A549 (cell line): ENCODE measurements around the gene FAN1. TPM values are rescaled to one million over a fixed set of nuclear protein-coding genes. Genes with fewer than 3 reads are reported as not detected.

ENCODE experiments used
- ATAC-seq, 2 experiments: fragments of 200-7000 bp in 1 of 2; fragments of >200 bp in 1 of 2; cut with Nextera tagmentation in 1 of 2; cut with Tn5 transposase in 1 of 2; 3 replicates each; pipeline versions ENCODE4 v1.8.0 to v1.9.1; 2018 to 2020; ENCODE audit warnings: mild to moderate bottlenecking in 1 of 2, moderate library complexity in 1 of 2
- CTCF ChIA-PET: fragments of 300-600 bp; sonication (Branson Sonifier 250); formaldehyde crosslinking; extraction: SDS; loops from one replicate; lab custom pipeline; 2021; ENCODE audit warnings: antibody characterized with exemption, inconsistent platforms; lab: Yijun Ruan, JAX
- POLR2A ChIA-PET: fragments of 350-600 bp; formaldehyde crosslinking; extraction: SDS; loops from one replicate; lab custom pipeline; 2021; ENCODE audit warnings: antibody characterized with exemption, inconsistent platforms; lab: Yijun Ruan, JAX
- DNase-seq, 2 experiments: peaks; one replicate each; pipeline versions ENCODE4 v3.0.0 to v3.0.0-alpha.2; 2011 to 2016; ENCODE audit warnings: low read depth in 1 of 2, low spot score in 1 of 2
- FAIRE-seq: peaks from 2 replicates; lab custom pipeline; 2011; peaks lifted over from hg19 to GRCh38; lab: Jason Lieb, UNC
- H3K27ac ChIP-seq, 2 experiments: fragments of >200 bp; sonication (Bioruptor Twin); formaldehyde crosslinking; 3 replicates each; pipeline ENCODE4 v1.5.1; 2016 to 2017
- H3K4me1 ChIP-seq: fragments of >200 bp; sonication (Bioruptor Twin); formaldehyde crosslinking; 3 replicates; pipeline ENCODE4 v1.6.1; 2016
- H3K4me2 ChIP-seq: fragments of >200 bp; sonication (Bioruptor Twin); formaldehyde crosslinking; 3 replicates; pipeline ENCODE4 v1.6.1; 2016
- H3K4me3 ChIP-seq: fragments of >200 bp; sonication (Bioruptor Twin); formaldehyde crosslinking; 3 replicates; pipeline ENCODE4 v1.5.1; 2016
- H3K9me3 ChIP-seq: fragments of >200 bp; sonication (Bioruptor Twin); formaldehyde crosslinking; 3 replicates; pipeline ENCODE4 v1.6.1; 2016
- CBX8 ChIP-seq: fragments of 200-600 bp; sonication (generic); IDR thresholded peaks from 2 replicates; pipeline ENCODE4 v1.6.1; 2016
- CEBPB ChIP-seq, 2 experiments: fragments of >200 bp in 1 of 2; sonication (Bioruptor Twin) in 1 of 2; formaldehyde crosslinking in 1 of 2; IDR thresholded peaks; 2 replicates each; pipeline ENCODE4 v1.6.1; 2012 to 2016
- CHD4 ChIP-seq: fragments of 200-600 bp; sonication (generic); IDR thresholded peaks from 2 replicates; pipeline ENCODE4 v1.6.1; 2016; ENCODE audit warnings: antibody characterized with exemption, mild to moderate bottlenecking, borderline replicate concordance
- EHF ChIP-seq: fragments of 250-450 bp; sonication (Bioruptor Pico); IDR thresholded peaks from 2 replicates; pipeline ENCODE4 v1.5.0; 2020; ENCODE audit warnings: mild to moderate bottlenecking
- EHMT2 ChIP-seq: fragments of 200-600 bp; sonication (generic); IDR thresholded peaks from 2 replicates; pipeline ENCODE4 v1.6.1; 2016; ENCODE audit warnings: antibody characterized with exemption, low read depth, mild to moderate bottlenecking, moderate library complexity
- FOSB ChIP-seq: fragments of 250-450 bp; sonication (Bioruptor Pico); IDR thresholded peaks from 2 replicates; pipeline ENCODE4 v1.5.0; 2020; ENCODE audit warnings: mild to moderate bottlenecking, moderate library complexity
- GATA3 ChIP-seq: IDR thresholded peaks from 2 replicates; pipeline ENCODE4 v1.6.1; 2012; ENCODE audit warnings: borderline replicate concordance
- HOXA7 ChIP-seq: fragments of 250-450 bp; sonication (Bioruptor Pico); IDR thresholded peaks from 2 replicates; pipeline ENCODE4 v1.5.0; 2020; ENCODE audit warnings: mild to moderate bottlenecking, moderate library complexity
- JUNB ChIP-seq: fragments of >200 bp; sonication (Bioruptor Twin); formaldehyde crosslinking; IDR thresholded peaks from 2 replicates; pipeline ENCODE4 v1.6.1; 2016
- KDM1A ChIP-seq: fragments of 200-600 bp; sonication (generic); IDR thresholded peaks from 2 replicates; pipeline ENCODE4 v1.6.1; 2016; ENCODE audit warnings: low read depth, mild to moderate bottlenecking
- NFE2L2 ChIP-seq: fragments of 150-350 bp; conservative IDR thresholded peaks from 2 replicates; pipeline ENCODE4 v1.6.1; 2014; ENCODE audit warnings: low read length
- NPAS2 ChIP-seq: fragments of 250-450 bp; sonication (Bioruptor Pico); IDR thresholded peaks from 2 replicates; pipeline ENCODE4 v1.8.0; 2022; ENCODE audit warnings: mild to moderate bottlenecking, moderate library complexity, borderline replicate concordance
- NR3C1 ChIP-seq: fragments of >200 bp; sonication (Bioruptor Twin); formaldehyde crosslinking; IDR thresholded peaks from 3 replicates; pipeline ENCODE4 v1.6.1; 2017
- RARB ChIP-seq: fragments of 250-450 bp; sonication (Bioruptor Pico); IDR thresholded peaks from 2 replicates; pipeline ENCODE4 v1.8.0; 2021; ENCODE audit warnings: mild to moderate bottlenecking, moderate library complexity
- RCOR1 ChIP-seq: fragments of 150-350 bp; IDR thresholded peaks from 2 replicates; pipeline ENCODE4 v1.6.1; 2014; ENCODE audit warnings: antibody characterized with exemption, low read length, low read depth
- RNF2 ChIP-seq: fragments of 200-600 bp; sonication (generic); IDR thresholded peaks from 2 replicates; pipeline ENCODE4 v1.6.1; 2016; ENCODE audit warnings: low read depth, mild to moderate bottlenecking, antibody characterized with exemption, moderate library complexity, borderline replicate concordance
- SMC3 ChIP-seq: fragments of >200 bp; sonication (Bioruptor Twin); formaldehyde crosslinking; IDR thresholded peaks from 3 replicates; pipeline ENCODE4 v1.6.1; 2018; ENCODE audit warnings: inconsistent platforms
- ZFP36 ChIP-seq: fragments of 450-650 bp; IDR thresholded peaks from 2 replicates; pipeline ENCODE4 v1.6.1; 2014; ENCODE audit warnings: borderline replicate concordance; ENCODE audit not compliant: partially characterized antibody
- ZNF302 ChIP-seq: fragments of 250-450 bp; sonication (Bioruptor Pico); IDR thresholded peaks from 2 replicates; pipeline ENCODE4 v1.9.0; 2021; ENCODE audit warnings: inconsistent platforms, mild to moderate bottlenecking, moderate library complexity
- ZSCAN20 ChIP-seq: fragments of 250-450 bp; sonication (Bioruptor Pico); IDR thresholded peaks from 2 replicates; pipeline ENCODE4 v1.8.0; 2022; ENCODE audit warnings: mild to moderate bottlenecking, moderate library complexity
- WGBS: methylation state at CpG from one replicate; pipeline ENCODE4 v1.1.6; 2017; ENCODE audit errors: missing lambda C conversion rate; 5-methylcytosine and 5-hydroxymethylcytosine counted together
- polyA plus RNA-seq, 4 experiments: library from polyadenylated mRNA; depleted of rRNA in 3 of 4; stranded (reverse); fragments of >200 nt; fragmentation: RNase III in 1 of 4; extraction: RNeasy Plus Mini Kit Qiagen cat#74134 plus additional on column Dnase treatment in 1 of 4; gene quantifications; 2 replicates in 3 of 4; 3 replicates in 1 of 4; pipeline ENCODE4 v1.2.3, GENCODE V29; 2011 to 2017
- TF ChIP-seq, protein P1 (sequence below): IDR thresholded peaks from 2 replicates; pipeline ENCODE4 v1.6.1; 2012; ENCODE audit warnings: low read depth, borderline replicate concordance
- TF ChIP-seq, protein P2 (sequence below): fragments of 450-650 bp; IDR thresholded peaks from 2 replicates; pipeline ENCODE4 v1.6.1; 2014; ENCODE audit warnings: antibody characterized with exemption
- TF ChIP-seq, protein P3 (sequence below): IDR thresholded peaks from 2 replicates; pipeline ENCODE4 v1.6.1; 2012
- TF ChIP-seq, protein P4 (sequence below): fragments of >200 bp; sonication (Bioruptor Twin); formaldehyde crosslinking; IDR thresholded peaks from 3 replicates; pipeline ENCODE4 v1.5.1; 2016
- TF ChIP-seq, protein P5 (sequence below): fragments of 250-450 bp; sonication (Bioruptor Pico); IDR thresholded peaks from 2 replicates; pipeline ENCODE4 v1.5.0; 2020; ENCODE audit warnings: low read depth, mild to moderate bottlenecking, moderate library complexity
- TF ChIP-seq, protein P6 (sequence below): IDR thresholded peaks from 2 replicates; pipeline ENCODE4 v1.6.1; 2012

The FAN1 gene
- polyA plus RNA-seq, 2 of the 4 experiments (the other 2 are of a cell fraction) = 17.4 to 22.1 TPM

DNA sequence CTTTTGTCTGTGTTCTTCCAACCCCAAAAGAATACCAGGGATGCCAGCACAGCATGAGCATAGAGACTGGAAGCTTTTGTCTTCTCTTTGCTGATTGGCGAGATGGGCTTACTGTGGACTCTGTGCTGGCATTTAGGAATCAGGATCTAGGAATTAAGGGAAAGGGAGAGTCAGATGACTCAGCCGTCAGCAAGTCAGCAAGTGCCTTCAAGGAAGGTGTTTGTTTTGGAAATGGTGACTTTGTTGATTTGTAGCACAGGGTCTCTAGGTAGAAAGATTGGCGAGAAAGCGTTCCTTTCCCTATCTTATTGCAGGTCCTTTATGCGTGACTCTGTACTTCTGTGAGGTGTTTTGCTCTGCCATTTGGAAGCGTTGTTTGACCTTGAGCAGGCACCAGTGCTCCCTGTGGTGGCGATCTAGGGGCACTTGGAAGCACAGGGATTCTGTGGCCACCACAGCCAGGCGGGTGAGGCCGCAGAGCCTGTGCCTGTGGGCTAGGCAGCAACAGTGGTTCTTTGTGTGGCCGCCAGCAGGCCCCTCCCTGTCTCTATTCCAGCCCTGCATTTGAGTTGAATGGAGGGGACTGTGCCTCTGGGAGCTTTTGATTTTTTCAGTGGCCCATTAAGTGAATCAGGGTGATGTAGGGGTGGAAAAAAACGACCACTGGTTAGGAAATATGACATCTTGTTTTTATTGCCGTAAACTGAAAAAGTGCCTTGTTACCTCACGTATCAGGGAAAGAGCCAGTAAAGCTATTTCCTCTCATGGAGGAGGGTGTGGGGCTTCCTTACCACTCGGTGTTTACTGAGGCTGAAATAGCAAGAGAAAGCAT is 19.0 kb downstream of the FAN1 start:
- CTCF ChIA-PET = interaction anchor here (0.6 to 1.5 kb wide), 3 partner anchors 20 to 205 kb away, joined by 3 to 4 read pairs (median 3); no protein-coding TSS in a partner anchor
- Histone ChIP-seq H3K9me3 (no peaks in the 10 kb centered on the region), H3K27ac (no peak overlapping the region), H3K4me1 (no peaks in the 10 kb centered on the region), H3K4me3 (no peak overlapping the region), H3K4me2 (no peak overlapping the region)
- 85% methylated on average over 14 of the region's 14 CpGs for WGBS
- peak in 1 of 2 experiments; percentile 34; a peak in 2 of 6 replicates for ATAC-seq
- POLR2A ChIA-PET = no interaction called here
- DNase-seq = peak in 1 of 2 experiments; percentile 29
- TF ChIP-seq, protein P1, sequence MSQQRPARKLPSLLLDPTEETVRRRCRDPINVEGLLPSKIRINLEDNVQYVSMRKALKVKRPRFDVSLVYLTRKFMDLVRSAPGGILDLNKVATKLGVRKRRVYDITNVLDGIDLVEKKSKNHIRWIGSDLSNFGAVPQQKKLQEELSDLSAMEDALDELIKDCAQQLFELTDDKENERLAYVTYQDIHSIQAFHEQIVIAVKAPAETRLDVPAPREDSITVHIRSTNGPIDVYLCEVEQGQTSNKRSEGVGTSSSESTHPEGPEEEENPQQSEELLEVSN = no peak
- TF ChIP-seq, protein P2, sequence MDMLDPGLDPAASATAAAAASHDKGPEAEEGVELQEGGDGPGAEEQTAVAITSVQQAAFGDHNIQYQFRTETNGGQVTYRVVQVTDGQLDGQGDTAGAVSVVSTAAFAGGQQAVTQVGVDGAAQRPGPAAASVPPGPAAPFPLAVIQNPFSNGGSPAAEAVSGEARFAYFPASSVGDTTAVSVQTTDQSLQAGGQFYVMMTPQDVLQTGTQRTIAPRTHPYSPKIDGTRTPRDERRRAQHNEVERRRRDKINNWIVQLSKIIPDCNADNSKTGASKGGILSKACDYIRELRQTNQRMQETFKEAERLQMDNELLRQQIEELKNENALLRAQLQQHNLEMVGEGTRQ = no peak
- TF ChIP-seq RNF2 = no peak
- TF ChIP-seq, all 56 proteins: peak for 0
- FAIRE-seq = peak; percentile 46

DNA sequence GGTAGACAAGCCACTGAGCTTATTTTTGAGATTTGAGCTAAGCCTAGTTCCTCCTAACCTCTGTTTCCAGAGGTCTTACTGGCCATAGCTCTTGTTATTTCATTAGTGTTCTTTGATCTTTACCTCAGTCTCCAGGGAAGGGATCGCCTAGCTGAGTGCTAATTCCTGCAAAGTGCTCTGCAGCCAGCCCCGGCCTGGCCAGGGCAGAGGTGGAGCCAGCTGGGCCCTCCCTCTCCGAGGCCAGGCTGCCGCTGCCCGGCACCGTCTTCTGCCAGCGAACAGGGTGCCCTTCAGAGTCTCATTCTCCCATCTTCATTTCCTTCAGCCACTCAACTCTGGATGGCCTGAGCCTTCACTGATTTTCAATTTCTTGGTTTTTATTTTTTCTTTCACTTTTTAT is 19.7 kb downstream of the FAN1 start:
- Histone ChIP-seq H3K4me3 (no peak overlapping the region), H3K4me2 (no peak overlapping the region), H3K9me3 (no peaks in the 10 kb centered on the region), H3K27ac (no peak overlapping the region), H3K4me1 (no peaks in the 10 kb centered on the region)
- no peak for DNase-seq
- ChIA-PET CTCF (interaction anchor here (1.1 to 1.5 kb wide), 3 partner anchors 8 to 204 kb away, joined by 3 to 4 read pairs (median 3); no protein-coding TSS in a partner anchor), POLR2A (no interaction called here)
- no peak for ATAC-seq
- no peak for TF ChIP-seq CBX8
- no peak for TF ChIP-seq NPAS2 (CRISPR knock-in tag)
- TF ChIP-seq CHD4 = no peak
- no peak for TF ChIP-seq NFE2L2
- TF ChIP-seq RARB (CRISPR knock-in tag) = no peak
- TF ChIP-seq, protein P3, sequence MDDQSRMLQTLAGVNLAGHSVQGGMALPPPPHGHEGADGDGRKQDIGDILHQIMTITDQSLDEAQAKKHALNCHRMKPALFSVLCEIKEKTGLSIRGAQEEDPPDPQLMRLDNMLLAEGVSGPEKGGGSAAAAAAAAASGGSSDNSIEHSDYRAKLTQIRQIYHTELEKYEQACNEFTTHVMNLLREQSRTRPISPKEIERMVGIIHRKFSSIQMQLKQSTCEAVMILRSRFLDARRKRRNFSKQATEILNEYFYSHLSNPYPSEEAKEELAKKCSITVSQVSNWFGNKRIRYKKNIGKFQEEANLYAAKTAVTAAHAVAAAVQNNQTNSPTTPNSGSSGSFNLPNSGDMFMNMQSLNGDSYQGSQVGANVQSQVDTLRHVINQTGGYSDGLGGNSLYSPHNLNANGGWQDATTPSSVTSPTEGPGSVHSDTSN = no peak
- TF ChIP-seq RNF2 = no peak
- TF ChIP-seq, protein P2 = no peak
- TF ChIP-seq HOXA7 (CRISPR knock-in tag) = no peak
- TF ChIP-seq NR3C1 = no peak
- FAIRE-seq = no peak
- WGBS = 93% methylated on average over 7 of the region's 7 CpGs

DNA sequence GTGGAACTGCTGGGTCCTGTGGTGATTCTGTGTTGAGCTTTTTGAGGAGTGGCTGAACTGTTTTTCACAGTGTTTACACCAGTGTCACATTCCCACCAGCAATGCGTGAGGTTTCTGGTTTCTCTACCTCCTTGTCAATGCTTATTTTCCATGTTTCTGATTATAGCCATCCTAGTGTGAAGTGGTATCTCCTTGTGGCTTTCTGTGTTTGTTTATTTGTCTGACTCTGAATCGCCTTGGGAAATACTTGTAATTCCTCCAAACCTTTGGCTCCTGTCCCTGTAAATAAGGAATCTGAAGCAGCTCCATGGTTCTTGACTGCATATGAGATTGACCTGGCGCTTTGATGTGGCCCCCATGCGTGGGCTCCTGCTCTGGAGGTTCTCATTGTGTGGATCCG is 20.6 kb downstream of the FAN1 start:
- FAIRE-seq (no peak), ATAC-seq (no peak), DNase-seq (no peak)
- Histone ChIP-seq H3K4me2 (no peak overlapping the region), H3K4me1 (no peaks in the 10 kb centered on the region), H3K4me3 (no peak overlapping the region), H3K9me3 (no peaks in the 10 kb centered on the region), H3K27ac (no peak overlapping the region)
- ChIA-PET POLR2A (no interaction called here), CTCF (interaction anchor here (1.1 to 1.4 kb wide), 3 partner anchors 9 to 28 kb away, joined by 3 to 5 read pairs (median 3); no protein-coding TSS in a partner anchor)
- 80% methylated on average over 5 of the region's 5 CpGs for WGBS
- TF ChIP-seq CEBPB (IDR thresholded peaks at IDR 0.05) (no peak), ZNF302 (CRISPR knock-in tag) (no peak), EHMT2 (no peak), ZFP36 (no peak), KDM1A (no peak), ZSCAN20 (CRISPR knock-in tag) (no peak), GATA3 (no peak), JUNB (no peak), SMC3 (no peak), NR3C1 (no peak), RCOR1 (no peak), EHF (no peak), FOSB (CRISPR knock-in tag) (no peak)
- TF ChIP-seq, protein P4, sequence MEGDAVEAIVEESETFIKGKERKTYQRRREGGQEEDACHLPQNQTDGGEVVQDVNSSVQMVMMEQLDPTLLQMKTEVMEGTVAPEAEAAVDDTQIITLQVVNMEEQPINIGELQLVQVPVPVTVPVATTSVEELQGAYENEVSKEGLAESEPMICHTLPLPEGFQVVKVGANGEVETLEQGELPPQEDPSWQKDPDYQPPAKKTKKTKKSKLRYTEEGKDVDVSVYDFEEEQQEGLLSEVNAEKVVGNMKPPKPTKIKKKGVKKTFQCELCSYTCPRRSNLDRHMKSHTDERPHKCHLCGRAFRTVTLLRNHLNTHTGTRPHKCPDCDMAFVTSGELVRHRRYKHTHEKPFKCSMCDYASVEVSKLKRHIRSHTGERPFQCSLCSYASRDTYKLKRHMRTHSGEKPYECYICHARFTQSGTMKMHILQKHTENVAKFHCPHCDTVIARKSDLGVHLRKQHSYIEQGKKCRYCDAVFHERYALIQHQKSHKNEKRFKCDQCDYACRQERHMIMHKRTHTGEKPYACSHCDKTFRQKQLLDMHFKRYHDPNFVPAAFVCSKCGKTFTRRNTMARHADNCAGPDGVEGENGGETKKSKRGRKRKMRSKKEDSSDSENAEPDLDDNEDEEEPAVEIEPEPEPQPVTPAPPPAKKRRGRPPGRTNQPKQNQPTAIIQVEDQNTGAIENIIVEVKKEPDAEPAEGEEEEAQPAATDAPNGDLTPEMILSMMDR = no peak
- TF ChIP-seq, protein P5, sequence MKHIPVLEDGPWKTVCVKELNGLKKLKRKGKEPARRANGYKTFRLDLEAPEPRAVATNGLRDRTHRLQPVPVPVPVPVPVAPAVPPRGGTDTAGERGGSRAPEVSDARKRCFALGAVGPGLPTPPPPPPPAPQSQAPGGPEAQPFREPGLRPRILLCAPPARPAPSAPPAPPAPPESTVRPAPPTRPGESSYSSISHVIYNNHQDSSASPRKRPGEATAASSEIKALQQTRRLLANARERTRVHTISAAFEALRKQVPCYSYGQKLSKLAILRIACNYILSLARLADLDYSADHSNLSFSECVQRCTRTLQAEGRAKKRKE (CRISPR knock-in tag) = no peak
- TF ChIP-seq, protein P6, sequence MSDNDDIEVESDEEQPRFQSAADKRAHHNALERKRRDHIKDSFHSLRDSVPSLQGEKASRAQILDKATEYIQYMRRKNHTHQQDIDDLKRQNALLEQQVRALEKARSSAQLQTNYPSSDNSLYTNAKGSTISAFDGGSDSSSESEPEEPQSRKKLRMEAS = no peak
